WTC11 (cell line): ENCODE data around the gene LEKR1. TPM values are rescaled to one million over a fixed set of nuclear protein-coding genes. Genes with fewer than 3 reads are reported as not detected.

Source experiments
- ATAC-seq: fragments of 200-7000 bp; cut with Tn5 transposase; 2 replicates; pipeline ENCODE4 v1.10.0; 2021; ENCODE audit warnings: mild to moderate bottlenecking, moderate library complexity
- CTCF ChIA-PET: fragments of 300-600 bp; sonication (Branson Sonifier 250); formaldehyde crosslinking; loops from one replicate; lab custom pipeline; 2021; ENCODE audit warnings: antibody characterized with exemption; lab: Charles Lee
- POLR2A ChIA-PET: fragments of 350-600 bp; sonication (Branson Sonifier 250); formaldehyde crosslinking; loops from one replicate; lab custom pipeline; 2021; ENCODE audit warnings: antibody characterized with exemption; lab: Charles Lee
- DNase-seq: peaks from one replicate; pipeline ENCODE4 v3.0.0; 2021; ENCODE audit warnings: low spot score
- H3K27ac Mint-ChIP-seq: 2 replicates; pipeline ENCODE4 v1.8.0; 2021; ENCODE audit warnings: mixed read lengths
- H3K27me3 Mint-ChIP-seq: 2 replicates; pipeline ENCODE4 v1.8.0; 2021; ENCODE audit warnings: low read depth, mild to moderate bottlenecking, moderate library complexity, mixed read lengths
- H3K36me3 Mint-ChIP-seq: 2 replicates; pipeline ENCODE4 v1.8.0; 2021; ENCODE audit warnings: mixed read lengths
- H3K4me1 Mint-ChIP-seq: 2 replicates; pipeline ENCODE4 v1.8.0; 2022; ENCODE audit warnings: mixed read lengths
- H3K4me3 Mint-ChIP-seq: 2 replicates; pipeline ENCODE4 v1.8.0; 2021; ENCODE audit warnings: mild to moderate bottlenecking, moderate library complexity, mixed read lengths
- H3K9me3 Mint-ChIP-seq: 2 replicates; pipeline ENCODE4 v1.8.0; 2021; ENCODE audit warnings: mixed read lengths
- CREM ChIP-seq: sonication (generic); formaldehyde crosslinking; IDR thresholded peaks from 2 replicates; pipeline ENCODE4 v1.8.1; 2022; ENCODE audit warnings: mild to moderate bottlenecking, missing genetic modification reagents, moderate library complexity
- EMX1 ChIP-seq: fragments of 250-450 bp; sonication (Bioruptor Pico); IDR thresholded peaks from 2 replicates; pipeline ENCODE4 v1.8.0; 2021; ENCODE audit warnings: mild to moderate bottlenecking
- KAT7 ChIP-seq: sonication (generic); formaldehyde crosslinking; IDR thresholded peaks from 2 replicates; pipeline ENCODE4 v1.8.1; 2023; ENCODE audit warnings: missing genetic modification reagents, mild to moderate bottlenecking, borderline replicate concordance
- MYBL2 ChIP-seq: sonication (generic); formaldehyde crosslinking; IDR thresholded peaks from 2 replicates; pipeline ENCODE4 v1.8.1; 2023; ENCODE audit warnings: mild to moderate bottlenecking, moderate library complexity, missing genetic modification reagents
- NFE2L1 ChIP-seq: sonication (generic); formaldehyde crosslinking; IDR thresholded peaks from 2 replicates; pipeline ENCODE4 v1.8.1; 2023; ENCODE audit warnings: missing genetic modification reagents
- NFYB ChIP-seq: sonication (generic); formaldehyde crosslinking; conservative IDR thresholded peaks from 2 replicates; pipeline ENCODE4 v1.8.0; 2022; ENCODE audit warnings: low read depth, missing genetic modification reagents
- NR2C2 ChIP-seq: sonication (generic); formaldehyde crosslinking; IDR thresholded peaks from 2 replicates; pipeline ENCODE4 v1.8.0; 2022; ENCODE audit warnings: mild to moderate bottlenecking, missing genetic modification reagents
- PRRX2 ChIP-seq: fragments of 250-450 bp; sonication (Bioruptor Pico); IDR thresholded peaks from 2 replicates; pipeline ENCODE4 v1.8.0; 2021; ENCODE audit warnings: mild to moderate bottlenecking
- SOX15 ChIP-seq: fragments of 250-450 bp; sonication (Bioruptor Pico); IDR thresholded peaks from 2 replicates; pipeline ENCODE4 v1.9.0; 2021; ENCODE audit warnings: mild to moderate bottlenecking
- SP1 ChIP-seq: sonication (generic); formaldehyde crosslinking; conservative IDR thresholded peaks from 2 replicates; pipeline ENCODE4 v1.8.1; 2022; ENCODE audit warnings: missing genetic modification reagents
- TEAD1 ChIP-seq: sonication (generic); formaldehyde crosslinking; IDR thresholded peaks from 2 replicates; pipeline ENCODE4 v1.8.0; 2022; ENCODE audit warnings: mild to moderate bottlenecking, missing genetic modification reagents
- ZNF317 ChIP-seq: sonication (generic); formaldehyde crosslinking; IDR thresholded peaks from 2 replicates; pipeline ENCODE4 v1.8.1; 2023; ENCODE audit warnings: low read depth, mild to moderate bottlenecking, moderate library complexity, missing genetic modification reagents, borderline replicate concordance
- total RNA-seq: library from RNA; stranded (reverse); gene quantifications from 3 replicates; pipeline ENCODE4 v1.2.3, GENCODE V29; 2021
- TF ChIP-seq, protein P1 (sequence below): sonication (generic); formaldehyde crosslinking; IDR thresholded peaks from 2 replicates; pipeline ENCODE4 v1.8.0; 2022; ENCODE audit warnings: mild to moderate bottlenecking, missing genetic modification reagents
- TF ChIP-seq, protein P2 (sequence below): sonication (generic); formaldehyde crosslinking; IDR thresholded peaks from 2 replicates; pipeline ENCODE4 v1.8.1; 2023; ENCODE audit warnings: mild to moderate bottlenecking, moderate library complexity, missing genetic modification reagents
- TF ChIP-seq, protein P3 (sequence below): sonication (generic); formaldehyde crosslinking; IDR thresholded peaks from 2 replicates; pipeline ENCODE4 v1.8.1; 2022; ENCODE audit warnings: missing genetic modification reagents, borderline replicate concordance
- TF ChIP-seq, protein P4 (sequence below): sonication (generic); formaldehyde crosslinking; IDR thresholded peaks from 2 replicates; pipeline ENCODE4 v1.8.0; 2022; ENCODE audit warnings: mild to moderate bottlenecking, missing genetic modification reagents
- TF ChIP-seq, protein P5 (sequence below): fragments of 200-600 bp; IDR thresholded peaks from 2 replicates; pipeline ENCODE4 v1.8.0; 2022; ENCODE audit warnings: antibody characterized with exemption

LEKR1 gene
- total RNA-seq, 1 experiment from 2014 or later, result 0.09 TPM

DNA sequence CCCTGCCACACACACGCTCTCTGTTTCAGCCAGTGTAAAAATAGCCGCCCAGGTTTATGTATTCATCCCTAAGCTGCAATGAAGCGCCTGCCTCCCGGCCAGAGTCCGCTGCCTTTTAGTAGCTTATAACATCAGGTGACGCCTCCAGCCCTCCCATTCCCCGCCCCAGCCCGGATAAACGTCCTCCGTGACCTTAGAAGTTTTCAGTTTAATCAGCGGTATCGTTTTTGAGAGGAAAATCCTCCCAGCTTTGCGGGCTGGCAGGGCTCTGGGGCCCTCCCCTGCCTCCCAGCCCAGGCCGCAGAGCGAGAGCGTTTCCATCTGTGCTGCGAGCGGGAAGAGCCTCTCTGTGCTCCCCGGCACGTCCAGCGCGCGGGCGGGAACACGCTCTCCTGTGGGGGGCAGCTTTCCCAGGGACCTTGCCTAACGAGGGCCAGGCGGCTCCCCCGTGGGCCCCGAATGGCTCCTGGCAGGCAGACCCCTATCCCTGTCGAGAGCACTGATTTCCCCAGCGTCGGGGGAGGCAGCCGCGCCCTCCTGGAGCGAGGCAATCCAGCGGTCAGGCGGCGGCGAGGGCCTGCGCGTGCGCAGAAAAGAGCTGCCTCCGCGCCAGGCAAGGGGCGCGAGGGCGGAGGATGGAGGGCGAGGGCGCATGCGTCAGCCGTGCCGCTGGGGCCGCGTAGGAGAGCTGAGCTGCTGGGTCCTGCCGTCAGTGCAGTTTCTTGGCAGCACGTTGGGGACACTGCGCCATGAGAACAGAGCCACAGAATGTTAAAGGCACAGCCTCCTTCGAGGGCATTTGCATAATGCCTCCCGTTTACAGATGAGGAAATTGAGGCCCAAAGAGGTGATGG, 262.7 kb downstream of the LEKR1 start (continued):
- TF ChIP-seq MYBL2 (0 out of 2 replicates have a peak, but pooled peaks have one; percentile 22), NFYB (CRISPR knock-in tag) (no peak), NFE2L1 (no peak; the same call in 1 of the 2 replicates), EMX1 (CRISPR knock-in tag) (no peak)
- TF ChIP-seq, protein P1, sequence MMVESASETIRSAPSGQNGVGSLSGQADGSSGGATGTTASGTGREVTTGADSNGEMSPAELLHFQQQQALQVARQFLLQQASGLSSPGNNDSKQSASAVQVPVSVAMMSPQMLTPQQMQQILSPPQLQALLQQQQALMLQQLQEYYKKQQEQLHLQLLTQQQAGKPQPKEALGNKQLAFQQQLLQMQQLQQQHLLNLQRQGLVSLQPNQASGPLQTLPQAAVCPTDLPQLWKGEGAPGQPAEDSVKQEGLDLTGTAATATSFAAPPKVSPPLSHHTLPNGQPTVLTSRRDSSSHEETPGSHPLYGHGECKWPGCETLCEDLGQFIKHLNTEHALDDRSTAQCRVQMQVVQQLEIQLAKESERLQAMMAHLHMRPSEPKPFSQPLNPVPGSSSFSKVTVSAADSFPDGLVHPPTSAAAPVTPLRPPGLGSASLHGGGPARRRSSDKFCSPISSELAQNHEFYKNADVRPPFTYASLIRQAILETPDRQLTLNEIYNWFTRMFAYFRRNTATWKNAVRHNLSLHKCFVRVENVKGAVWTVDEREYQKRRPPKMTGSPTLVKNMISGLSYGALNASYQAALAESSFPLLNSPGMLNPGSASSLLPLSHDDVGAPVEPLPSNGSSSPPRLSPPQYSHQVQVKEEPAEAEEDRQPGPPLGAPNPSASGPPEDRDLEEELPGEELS, result peak; percentile 87

DNA sequence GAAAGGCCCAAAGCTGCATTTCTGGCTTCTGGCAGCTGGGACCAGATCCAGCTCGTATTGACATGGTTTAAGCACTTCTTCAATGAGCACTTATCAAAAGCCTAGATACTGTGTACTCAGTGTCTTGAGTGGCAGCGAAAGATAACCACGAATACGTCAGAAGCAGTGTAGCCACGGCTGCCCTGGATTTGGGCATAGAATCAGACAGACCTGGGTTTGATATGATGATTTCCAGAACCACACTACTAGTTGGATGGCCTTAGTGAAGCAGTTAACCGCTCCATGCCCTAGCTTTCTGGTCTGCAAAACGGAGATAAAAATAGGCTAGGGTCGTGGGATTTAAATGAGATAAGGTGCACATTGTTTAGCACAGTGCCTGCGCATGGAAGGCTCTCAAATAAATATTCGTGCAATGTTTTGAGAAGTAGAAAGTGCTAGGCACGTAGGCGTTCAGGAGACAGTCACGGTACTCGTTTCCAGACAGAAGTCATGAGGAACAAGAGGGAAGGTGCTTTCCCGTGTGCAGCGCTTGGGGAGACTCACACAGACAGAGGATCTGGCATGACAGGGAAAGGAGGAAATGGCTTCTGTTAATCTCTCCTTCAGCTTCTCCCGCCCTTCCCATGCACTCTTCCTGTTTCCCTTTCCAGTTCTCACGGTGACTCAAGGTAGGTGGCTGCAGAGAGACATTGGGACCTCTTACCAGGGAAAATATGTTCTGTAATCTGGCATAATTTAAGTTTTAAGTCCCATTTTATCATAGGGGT, 263.5 kb downstream of the LEKR1 start:
- ATAC-seq, result no peak

DNA sequence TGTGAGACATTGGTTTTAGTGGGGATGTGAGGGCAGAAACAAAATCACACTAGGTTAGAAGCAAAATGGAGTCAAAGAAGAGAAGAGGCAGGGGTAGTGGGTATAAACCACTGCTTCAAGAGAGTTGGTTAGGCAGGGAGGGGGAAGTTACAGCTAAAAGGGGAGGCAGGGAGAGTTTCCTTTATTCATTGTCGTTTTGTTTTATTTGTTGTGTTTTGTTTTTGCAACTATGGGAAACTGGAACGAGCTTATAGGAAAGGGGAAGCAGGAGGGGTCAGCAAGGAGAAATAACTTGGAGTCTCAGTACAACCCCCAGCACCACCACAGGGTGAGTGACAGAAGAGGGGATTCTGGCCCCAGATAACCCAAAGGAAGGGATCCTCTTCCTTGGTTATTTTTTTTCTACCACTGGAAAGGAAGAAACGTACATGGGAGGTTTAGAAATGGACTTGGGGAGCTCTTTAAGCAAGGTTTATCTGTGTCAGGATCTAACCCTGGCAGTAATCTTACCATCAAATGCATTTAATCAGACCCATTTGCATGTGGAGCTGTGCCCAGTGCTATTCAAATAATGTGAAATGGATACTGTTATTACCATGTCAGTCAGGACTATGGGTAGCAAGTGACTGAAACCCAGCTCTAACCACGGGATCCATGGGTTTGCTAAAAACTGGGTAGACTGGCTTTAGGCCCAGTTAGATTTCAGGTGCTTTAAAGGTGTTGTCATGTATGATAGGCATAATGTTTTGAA, 265.1 kb downstream of the LEKR1 start:
- no peak for ATAC-seq
- H3K4me1 Mint-ChIP-seq, result peaks cover 43% of the 10 kb centered on the region
- TF ChIP-seq, protein P2, sequence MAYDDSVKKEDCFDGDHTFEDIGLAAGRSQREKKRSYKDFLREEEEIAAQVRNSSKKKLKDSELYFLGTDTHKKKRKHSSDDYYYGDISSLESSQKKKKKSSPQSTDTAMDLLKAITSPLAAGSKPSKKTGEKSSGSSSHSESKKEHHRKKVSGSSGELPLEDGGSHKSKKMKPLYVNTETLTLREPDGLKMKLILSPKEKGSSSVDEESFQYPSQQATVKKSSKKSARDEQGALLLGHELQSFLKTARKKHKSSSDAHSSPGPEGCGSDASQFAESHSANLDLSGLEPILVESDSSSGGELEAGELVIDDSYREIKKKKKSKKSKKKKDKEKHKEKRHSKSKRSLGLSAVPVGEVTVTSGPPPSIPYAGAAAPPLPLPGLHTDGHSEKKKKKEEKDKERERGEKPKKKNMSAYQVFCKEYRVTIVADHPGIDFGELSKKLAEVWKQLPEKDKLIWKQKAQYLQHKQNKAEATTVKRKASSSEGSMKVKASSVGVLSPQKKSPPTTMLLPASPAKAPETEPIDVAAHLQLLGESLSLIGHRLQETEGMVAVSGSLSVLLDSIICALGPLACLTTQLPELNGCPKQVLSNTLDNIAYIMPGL (CRISPR knock-in tag), result no peak
- TF ChIP-seq NFYB (CRISPR knock-in tag), result no peak
- TF ChIP-seq CREM (CRISPR knock-in tag), result no peak
- no peak for TF ChIP-seq NR2C2 (CRISPR knock-in tag)
- TF ChIP-seq, protein P3, sequence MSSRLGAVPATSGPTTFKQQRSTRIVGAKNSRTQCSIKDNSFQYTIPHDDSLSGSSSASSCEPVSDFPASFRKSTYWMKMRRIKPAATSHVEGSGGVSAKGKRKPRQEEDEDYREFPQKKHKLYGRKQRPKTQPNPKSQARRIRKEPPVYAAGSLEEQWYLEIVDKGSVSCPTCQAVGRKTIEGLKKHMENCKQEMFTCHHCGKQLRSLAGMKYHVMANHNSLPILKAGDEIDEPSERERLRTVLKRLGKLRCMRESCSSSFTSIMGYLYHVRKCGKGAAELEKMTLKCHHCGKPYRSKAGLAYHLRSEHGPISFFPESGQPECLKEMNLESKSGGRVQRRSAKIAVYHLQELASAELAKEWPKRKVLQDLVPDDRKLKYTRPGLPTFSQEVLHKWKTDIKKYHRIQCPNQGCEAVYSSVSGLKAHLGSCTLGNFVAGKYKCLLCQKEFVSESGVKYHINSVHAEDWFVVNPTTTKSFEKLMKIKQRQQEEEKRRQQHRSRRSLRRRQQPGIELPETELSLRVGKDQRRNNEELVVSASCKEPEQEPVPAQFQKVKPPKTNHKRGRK (CRISPR knock-in tag), result no peak
- TF ChIP-seq ZNF317 (CRISPR knock-in tag), result no peak
- TF ChIP-seq, protein P4, sequence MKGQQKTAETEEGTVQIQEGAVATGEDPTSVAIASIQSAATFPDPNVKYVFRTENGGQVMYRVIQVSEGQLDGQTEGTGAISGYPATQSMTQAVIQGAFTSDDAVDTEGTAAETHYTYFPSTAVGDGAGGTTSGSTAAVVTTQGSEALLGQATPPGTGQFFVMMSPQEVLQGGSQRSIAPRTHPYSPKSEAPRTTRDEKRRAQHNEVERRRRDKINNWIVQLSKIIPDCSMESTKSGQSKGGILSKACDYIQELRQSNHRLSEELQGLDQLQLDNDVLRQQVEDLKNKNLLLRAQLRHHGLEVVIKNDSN (CRISPR knock-in tag), result no peak
- no peak for TF ChIP-seq KAT7 (CRISPR knock-in tag)
- no peak for TF ChIP-seq TEAD1 (CRISPR knock-in tag)
- no peak for TF ChIP-seq SP1 (CRISPR knock-in tag)
- TF ChIP-seq, protein P5, sequence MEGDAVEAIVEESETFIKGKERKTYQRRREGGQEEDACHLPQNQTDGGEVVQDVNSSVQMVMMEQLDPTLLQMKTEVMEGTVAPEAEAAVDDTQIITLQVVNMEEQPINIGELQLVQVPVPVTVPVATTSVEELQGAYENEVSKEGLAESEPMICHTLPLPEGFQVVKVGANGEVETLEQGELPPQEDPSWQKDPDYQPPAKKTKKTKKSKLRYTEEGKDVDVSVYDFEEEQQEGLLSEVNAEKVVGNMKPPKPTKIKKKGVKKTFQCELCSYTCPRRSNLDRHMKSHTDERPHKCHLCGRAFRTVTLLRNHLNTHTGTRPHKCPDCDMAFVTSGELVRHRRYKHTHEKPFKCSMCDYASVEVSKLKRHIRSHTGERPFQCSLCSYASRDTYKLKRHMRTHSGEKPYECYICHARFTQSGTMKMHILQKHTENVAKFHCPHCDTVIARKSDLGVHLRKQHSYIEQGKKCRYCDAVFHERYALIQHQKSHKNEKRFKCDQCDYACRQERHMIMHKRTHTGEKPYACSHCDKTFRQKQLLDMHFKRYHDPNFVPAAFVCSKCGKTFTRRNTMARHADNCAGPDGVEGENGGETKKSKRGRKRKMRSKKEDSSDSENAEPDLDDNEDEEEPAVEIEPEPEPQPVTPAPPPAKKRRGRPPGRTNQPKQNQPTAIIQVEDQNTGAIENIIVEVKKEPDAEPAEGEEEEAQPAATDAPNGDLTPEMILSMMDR, result no peak
- no peak for TF ChIP-seq PRRX2

More for the DNA sequence above, 263.5 kb downstream of the LEKR1 start:
- no peak for TF ChIP-seq SOX15 (CRISPR knock-in tag)
- 0 out of 2 replicates have a peak, but pooled peaks have one; percentile 30 for TF ChIP-seq NFE2L1
- POLR2A ChIA-PET, result interaction anchor here (0.6 to 1.3 kb wide), 8 partner anchors 14 to 535 kb away, joined by 3 to 6 read pairs (median 4); partner anchors contain the start of gene SSR3
- Mint-ChIP-seq H3K4me1 (peaks cover 43% of the 10 kb centered on the region), H3K36me3 (no peaks in the 10 kb centered on the region), H3K4me3 (peak overlapping the region; percentile 64), H3K27me3 (peaks cover 14% of the 10 kb centered on the region), H3K9me3 (no peaks in the 10 kb centered on the region), H3K27ac (no peak overlapping the region; the same call in 1 of the 2 replicates)
- CTCF ChIA-PET, result interaction anchor here (0.7 to 2.6 kb wide), 16 partner anchors 13 to 615 kb away, joined by 3 to 21 read pairs (median 6); partner anchors contain the start of genes CCNL1, SSR3 and TIPARP
- no peak for DNase-seq

More for the DNA sequence above, 265.1 kb downstream of the LEKR1 start:
- POLR2A ChIA-PET, result no interaction called here
- Mint-ChIP-seq H3K27me3 (peaks cover 14% of the 10 kb centered on the region), H3K9me3 (no peaks in the 10 kb centered on the region), H3K4me3 (no peak overlapping the region), H3K36me3 (no peaks in the 10 kb centered on the region), H3K27ac (no peak overlapping the region)
- CTCF ChIA-PET, result no interaction called here
- no peak for DNase-seq
